GM12873 (cell line): ENCODE results near the gene ATP2B3.

Experiments
- CTCF ChIP-seq: IDR thresholded peaks from 2 replicates; pipeline ENCODE4 v1.5.1; 2012; ENCODE audit warnings: low read depth, mild to moderate bottlenecking, moderate library complexity, low read length, control low read depth; ENCODE audit not compliant: insufficient read depth; ENCODE audit errors: missing control alignments

The ATP2B3 gene

GRCh38 chrX:153602601-153603000, 85.2 kb downstream of the ATP2B3 start:
- TF ChIP-seq CTCF, result no peak

- no peak for TF ChIP-seq CTCF
Measured at GRCh38 chrX:153603131-153603656, 85.8 kb downstream of the ATP2B3 start.

- no peak for TF ChIP-seq CTCF
Measured at GRCh38 chrX:153606503-153606902, 89.1 kb downstream of the ATP2B3 start.

- TF ChIP-seq CTCF, result no peak
Measured at GRCh38 chrX:153608376-153608775, 90.9 kb downstream of the ATP2B3 start.

- TF ChIP-seq CTCF, result no peak
Measured at GRCh38 chrX:153608806-153609205, 91.4 kb downstream of the ATP2B3 start.

GRCh38 chrX:153609917-153610835, 92.7 kb downstream of the ATP2B3 start:
- peak; percentile 81 for TF ChIP-seq CTCF

- TF ChIP-seq CTCF, result no peak
Measured at GRCh38 chrX:153610836-153611213, 93.4 kb downstream of the ATP2B3 start.
